Fibroblast of pulmonary artery (primary cell): ENCODE measurements around the gene RASA2.

ENCODE experiments used
- DNase-seq: peaks from one replicate; pipeline ENCODE4 v3.0.0-alpha.2; 2010; ENCODE audit warnings: low read depth
- H3K4me3 ChIP-seq: replicated peaks from 2 replicates; pipeline ENCODE4 v1.5.1; 2011; ENCODE audit warnings: low read depth, mild to moderate bottlenecking, control low read depth, low read length, moderate library complexity
- CTCF ChIP-seq: IDR thresholded peaks from 2 replicates; pipeline ENCODE4 v1.5.1; 2011; ENCODE audit warnings: mild to moderate bottlenecking, control low read depth, low read length, inconsistent platforms; ENCODE audit errors: missing control alignments

Gene RASA2

GRCh38 chr3:141519587-141519986 lies 32.8 kb downstream of the RASA2 start:
- H3K4me3 ChIP-seq: no peak overlapping the region
- no peak for DNase-seq
- no peak for TF ChIP-seq CTCF

- no peak overlapping the region for H3K4me3 ChIP-seq
- TF ChIP-seq CTCF: no peak
- no peak for DNase-seq
Observed at GRCh38 chr3:141521781-141522180, 35.0 kb downstream of the RASA2 start.

- no peak overlapping the region for H3K4me3 ChIP-seq
- TF ChIP-seq CTCF: no peak
- no peak for DNase-seq
Observed at GRCh38 chr3:141523615-141524375, 37.0 kb downstream of the RASA2 start.

DNA sequence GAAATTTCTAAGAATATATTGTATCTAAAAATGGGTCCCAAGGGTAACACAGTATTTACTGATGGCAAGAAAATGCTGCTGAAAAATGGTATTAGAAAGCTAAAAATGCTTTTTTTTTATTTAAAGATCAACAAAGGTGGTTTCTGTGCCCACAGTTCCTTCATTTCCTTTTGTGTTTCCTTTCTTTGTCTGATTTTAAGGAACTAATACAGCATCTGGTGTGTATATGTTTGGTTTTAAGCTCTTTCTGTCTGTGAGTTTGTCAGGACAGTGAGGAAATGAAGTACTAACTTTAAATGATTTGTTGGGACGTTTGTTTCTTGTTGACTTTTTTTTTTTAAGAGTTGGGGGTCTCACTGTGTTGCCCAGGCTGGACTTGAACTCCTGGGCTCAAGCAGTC lies 38.2 kb downstream of the RASA2 start:
- DNase-seq: no peak
- no peak for TF ChIP-seq CTCF
- no peak overlapping the region for H3K4me3 ChIP-seq

GRCh38 chr3:141525814-141526213 lies 39.0 kb downstream of the RASA2 start:
- no peak for DNase-seq
- TF ChIP-seq CTCF: no peak
- no peak overlapping the region for H3K4me3 ChIP-seq

DNA sequence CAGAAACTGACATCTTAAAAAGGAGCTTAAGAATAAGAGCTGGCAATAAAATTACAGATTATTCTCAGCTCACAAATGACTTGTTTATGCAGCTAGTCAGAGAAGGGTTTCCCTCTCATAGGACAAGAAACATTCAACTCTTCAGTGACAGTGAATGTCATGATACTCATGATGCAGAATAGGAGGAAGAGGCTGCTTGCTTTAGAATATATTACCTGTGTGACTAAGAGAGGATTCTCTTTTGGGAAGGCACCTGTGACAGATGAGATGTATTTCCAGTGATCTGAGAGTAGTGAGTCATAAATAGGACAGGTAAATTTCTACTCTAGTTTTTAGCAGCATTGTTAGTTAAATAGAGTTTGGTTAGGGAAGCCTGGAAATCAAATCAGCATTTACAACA lies 39.9 kb downstream of the RASA2 start:
- H3K4me3 ChIP-seq: no peak overlapping the region
- DNase-seq: no peak
- TF ChIP-seq CTCF: no peak

GRCh38 chr3:141528800-141529199 lies 42.0 kb downstream of the RASA2 start:
- no peak overlapping the region for H3K4me3 ChIP-seq
- TF ChIP-seq CTCF: no peak
- no peak for DNase-seq
